Cardiac muscle cell (in vitro differentiated cells and primary cell): ENCODE measurements around the gene DPYD. TPM values are rescaled to one million over a fixed set of nuclear protein-coding genes. Genes with fewer than 3 reads are reported as not detected.

Experiments
- DNase-seq, 2 donors: peaks; one replicate each; pipeline versions ENCODE4 v3.0.0 to v3.0.0-alpha.2; 2010 to 2017; ENCODE audit warnings: low read depth in 1 of 2, low spot score in 1 of 2
- H3K27ac ChIP-seq: fragments of 200-600 bp; sonication (generic); 2 replicates; pipeline ENCODE4 v1.5.1; 2016
- H3K27me3 ChIP-seq: fragments of 200-600 bp; sonication (generic); 2 replicates; pipeline ENCODE4 v1.6.0; 2016; ENCODE audit warnings: control low read depth
- H3K36me3 ChIP-seq: fragments of 200-600 bp; sonication (generic); 2 replicates; pipeline ENCODE4 v1.5.1; 2016; ENCODE audit warnings: control low read depth
- H3K4me1 ChIP-seq: fragments of 200-600 bp; sonication (generic); 2 replicates; pipeline ENCODE4 v1.8.1; 2017; ENCODE audit warnings: low read depth, mild to moderate bottlenecking, mixed run types
- H3K4me3 ChIP-seq: fragments of 200-600 bp; sonication (generic); 2 replicates; pipeline ENCODE4 v1.5.1; 2016; ENCODE audit warnings: mild to moderate bottlenecking
- H3K9me3 ChIP-seq: fragments of 200-600 bp; sonication (generic); 2 replicates; pipeline ENCODE4 v1.5.1; 2017; ENCODE audit warnings: low read depth, mild to moderate bottlenecking, control low read depth
- polyA plus RNA-seq: library from polyadenylated mRNA; unstranded; fragments of >200 nt; fragmentation: Nextera tagmentation; extraction: Ambion mirVana; gene quantifications from 2 replicates; pipeline ENCODE4 v1.2.1, GENCODE V29; 2016
- total RNA-seq: library from RNA; depleted of rRNA; stranded (reverse); fragments of >200 nt; gene quantifications from 2 replicates; pipeline ENCODE4 v1.2.3, GENCODE V29; 2016
- TF ChIP-seq, protein P1 (sequence below): IDR thresholded peaks from 2 replicates; pipeline ENCODE4 v1.5.1; 2012; ENCODE audit warnings: low read depth, mild to moderate bottlenecking, low read length

DPYD gene
- total and polyA plus RNA-seq, 2 experiments from 2014 or later = 0.66 to 2.0 TPM

DNA sequence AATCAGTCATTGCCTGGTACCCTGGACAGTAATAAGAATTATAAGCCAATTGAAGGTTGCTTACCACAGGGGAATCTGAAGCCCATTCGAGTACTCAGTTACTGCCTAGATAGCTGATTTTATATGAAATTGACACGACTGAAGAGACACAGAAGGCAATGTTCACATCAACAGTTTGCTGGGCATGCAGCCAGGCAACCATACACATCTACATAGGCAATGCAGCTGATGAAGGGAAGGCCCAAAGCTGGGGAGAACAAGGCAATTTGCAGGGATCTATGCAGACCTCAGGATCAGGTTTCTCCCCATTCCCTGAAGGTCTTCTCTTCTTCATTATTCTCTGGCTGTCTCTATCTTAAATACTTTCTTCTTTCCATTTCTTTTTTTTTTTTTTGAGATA is 750.5 kb downstream of the DPYD start:
- no peak overlapping the region for H3K27ac ChIP-seq
- DNase-seq = no peak
- TF ChIP-seq, protein P1, sequence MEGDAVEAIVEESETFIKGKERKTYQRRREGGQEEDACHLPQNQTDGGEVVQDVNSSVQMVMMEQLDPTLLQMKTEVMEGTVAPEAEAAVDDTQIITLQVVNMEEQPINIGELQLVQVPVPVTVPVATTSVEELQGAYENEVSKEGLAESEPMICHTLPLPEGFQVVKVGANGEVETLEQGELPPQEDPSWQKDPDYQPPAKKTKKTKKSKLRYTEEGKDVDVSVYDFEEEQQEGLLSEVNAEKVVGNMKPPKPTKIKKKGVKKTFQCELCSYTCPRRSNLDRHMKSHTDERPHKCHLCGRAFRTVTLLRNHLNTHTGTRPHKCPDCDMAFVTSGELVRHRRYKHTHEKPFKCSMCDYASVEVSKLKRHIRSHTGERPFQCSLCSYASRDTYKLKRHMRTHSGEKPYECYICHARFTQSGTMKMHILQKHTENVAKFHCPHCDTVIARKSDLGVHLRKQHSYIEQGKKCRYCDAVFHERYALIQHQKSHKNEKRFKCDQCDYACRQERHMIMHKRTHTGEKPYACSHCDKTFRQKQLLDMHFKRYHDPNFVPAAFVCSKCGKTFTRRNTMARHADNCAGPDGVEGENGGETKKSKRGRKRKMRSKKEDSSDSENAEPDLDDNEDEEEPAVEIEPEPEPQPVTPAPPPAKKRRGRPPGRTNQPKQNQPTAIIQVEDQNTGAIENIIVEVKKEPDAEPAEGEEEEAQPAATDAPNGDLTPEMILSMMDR = no peak
- no peaks in the 10 kb centered on the region for H3K9me3 ChIP-seq
- H3K4me1 ChIP-seq = no peaks in the 10 kb centered on the region
- H3K27me3 ChIP-seq = no peaks in the 10 kb centered on the region
- no peaks in the 10 kb centered on the region for H3K36me3 ChIP-seq
- H3K4me3 ChIP-seq = no peak overlapping the region

DNA sequence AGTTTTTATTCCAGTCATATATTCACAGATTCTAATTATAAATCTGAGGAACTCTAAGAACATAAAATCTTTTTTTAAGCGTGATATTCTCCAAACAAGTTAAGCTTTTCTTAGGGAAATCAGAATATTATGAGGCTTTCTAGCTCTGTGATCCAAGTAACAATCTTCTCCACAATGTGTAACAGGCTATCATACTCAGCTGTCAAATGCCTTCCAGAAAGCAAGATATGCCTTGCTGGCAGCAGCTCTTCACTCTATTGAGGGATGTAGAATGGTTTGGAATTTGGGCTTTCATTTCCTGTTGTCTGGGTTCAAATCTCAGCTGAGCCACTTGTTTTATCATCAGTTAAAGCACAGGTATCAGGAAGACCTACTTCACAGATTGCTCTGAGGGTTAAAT is 752.8 kb downstream of the DPYD start:
- DNase-seq = no peak

DNA sequence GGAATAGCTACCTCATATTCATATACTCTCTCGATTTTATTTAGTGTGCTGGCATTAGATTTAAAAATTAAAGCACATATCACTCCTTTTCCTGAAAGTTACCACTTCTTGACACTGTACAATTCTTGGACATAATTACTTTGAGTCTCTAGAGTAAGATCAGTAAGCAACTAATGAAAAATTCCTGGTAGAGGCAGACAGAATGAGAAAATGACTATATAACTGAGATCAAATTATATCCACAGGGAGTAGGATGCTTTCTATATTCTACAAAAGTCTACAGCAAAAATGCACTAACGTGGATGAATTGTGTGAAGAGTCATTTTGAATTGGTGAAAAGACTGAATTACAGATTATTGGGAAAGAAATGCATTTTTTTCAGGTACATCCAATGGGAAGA is 753.6 kb downstream of the DPYD start:
- TF ChIP-seq, protein P1 = no peak
- Histone ChIP-seq H3K9me3 (no peaks in the 10 kb centered on the region), H3K4me1 (no peaks in the 10 kb centered on the region), H3K36me3 (no peaks in the 10 kb centered on the region), H3K27me3 (no peaks in the 10 kb centered on the region), H3K27ac (no peak overlapping the region), H3K4me3 (no peak overlapping the region)
- no peak for DNase-seq

More for the DNA sequence above, 752.8 kb downstream of the DPYD start:
- TF ChIP-seq, protein P1 = no peak
- Histone ChIP-seq H3K9me3 (no peaks in the 10 kb centered on the region), H3K4me1 (no peaks in the 10 kb centered on the region), H3K36me3 (no peaks in the 10 kb centered on the region), H3K4me3 (no peak overlapping the region), H3K27me3 (no peaks in the 10 kb centered on the region), H3K27ac (no peak overlapping the region)

DNA sequence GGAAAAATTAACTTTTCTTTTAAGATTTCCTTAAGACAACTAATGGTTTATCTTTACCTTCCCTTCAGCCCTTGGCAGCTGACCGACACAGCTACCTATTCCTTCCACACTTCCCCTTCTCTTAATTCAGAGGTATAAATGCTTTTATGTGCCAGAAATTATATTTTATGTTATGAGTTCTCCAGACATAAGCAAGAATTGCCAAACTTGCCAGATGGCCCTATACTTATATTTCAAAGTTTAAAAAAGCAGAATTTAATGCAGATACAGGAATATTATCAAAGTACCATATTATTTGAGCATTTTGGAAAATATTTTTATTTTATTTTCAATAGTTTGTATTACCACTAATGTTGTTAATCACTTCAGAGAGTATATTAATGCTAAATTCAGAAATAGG is 754.2 kb downstream of the DPYD start:
- Histone ChIP-seq H3K9me3 (no peaks in the 10 kb centered on the region), H3K4me3 (no peak overlapping the region), H3K4me1 (no peaks in the 10 kb centered on the region), H3K27me3 (no peaks in the 10 kb centered on the region), H3K27ac (no peak overlapping the region), H3K36me3 (no peaks in the 10 kb centered on the region)
- TF ChIP-seq, protein P1 = no peak
- no peak for DNase-seq

DNA sequence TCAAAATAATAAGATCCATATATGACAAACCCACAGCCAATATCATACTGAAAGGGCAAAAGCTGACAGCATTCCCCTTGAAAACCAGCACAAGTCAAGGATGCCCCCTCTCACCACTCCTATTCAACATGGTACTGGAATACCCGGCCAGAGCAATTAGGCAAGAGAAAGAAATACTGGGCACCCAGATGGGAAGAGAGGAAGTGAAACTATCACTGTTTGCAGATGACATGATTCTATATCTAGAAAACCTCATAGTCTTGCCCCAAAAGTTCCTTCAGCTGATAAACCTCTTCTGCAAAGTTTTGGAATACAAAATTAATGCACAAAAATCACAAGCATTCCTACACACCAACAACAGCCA is 756.6 kb downstream of the DPYD start:
- no peaks in the 10 kb centered on the region for H3K27me3 ChIP-seq
- no peaks in the 10 kb centered on the region for H3K4me1 ChIP-seq
- TF ChIP-seq, protein P1 = no peak

DNA sequence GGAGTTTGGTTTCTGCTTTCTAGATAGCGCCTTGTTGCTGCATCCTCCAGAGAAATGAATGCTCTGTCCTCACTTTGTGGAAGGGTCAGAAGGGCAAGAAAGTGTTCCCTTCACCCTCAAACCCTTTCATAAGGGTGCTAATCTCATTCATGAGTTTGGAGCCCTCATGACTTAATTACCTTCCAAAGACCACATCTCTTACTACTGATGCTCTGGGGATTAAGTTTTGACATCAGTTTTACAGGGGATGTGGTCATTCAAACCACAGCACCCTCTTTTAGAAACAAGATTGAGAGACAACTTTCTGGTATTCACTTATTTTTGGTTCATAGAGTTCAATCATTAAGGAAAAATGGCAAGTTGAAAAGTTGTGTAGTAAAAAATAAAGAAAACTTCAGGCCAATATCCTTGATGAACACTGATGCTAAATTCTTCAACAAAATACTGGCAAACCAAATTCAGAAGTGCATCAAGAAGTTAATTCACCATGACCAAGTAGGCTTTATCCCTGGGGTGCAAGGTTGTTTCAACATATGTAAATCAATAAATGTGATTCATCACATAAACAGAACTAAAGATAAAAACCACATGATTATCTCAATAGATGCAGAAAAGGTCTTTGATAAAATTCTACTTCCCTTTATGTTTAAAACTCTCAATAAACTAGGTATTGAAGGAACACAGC is 757.1 kb downstream of the DPYD start:
- H3K4me1 ChIP-seq = no peaks in the 10 kb centered on the region
- TF ChIP-seq, protein P1 = no peak
- no peak overlapping the region for H3K4me3 ChIP-seq
- H3K36me3 ChIP-seq = no peaks in the 10 kb centered on the region
- H3K27me3 ChIP-seq = no peaks in the 10 kb centered on the region
- no peak for DNase-seq
- no peak overlapping the region for H3K27ac ChIP-seq
- H3K9me3 ChIP-seq = no peaks in the 10 kb centered on the region

More for the DNA sequence above, 756.6 kb downstream of the DPYD start:
- no peak for DNase-seq
- Histone ChIP-seq H3K27ac (no peak overlapping the region), H3K9me3 (no peaks in the 10 kb centered on the region), H3K4me3 (no peak overlapping the region), H3K36me3 (no peaks in the 10 kb centered on the region)
